Measurements from ENCODE around the gene AFMID.
"Not testable (repeated sequence)": the region's sequence is repeated elsewhere in the genome, so short reads cannot be mapped to it uniquely, and the experiment has no call there.

The AFMID gene

DNA sequence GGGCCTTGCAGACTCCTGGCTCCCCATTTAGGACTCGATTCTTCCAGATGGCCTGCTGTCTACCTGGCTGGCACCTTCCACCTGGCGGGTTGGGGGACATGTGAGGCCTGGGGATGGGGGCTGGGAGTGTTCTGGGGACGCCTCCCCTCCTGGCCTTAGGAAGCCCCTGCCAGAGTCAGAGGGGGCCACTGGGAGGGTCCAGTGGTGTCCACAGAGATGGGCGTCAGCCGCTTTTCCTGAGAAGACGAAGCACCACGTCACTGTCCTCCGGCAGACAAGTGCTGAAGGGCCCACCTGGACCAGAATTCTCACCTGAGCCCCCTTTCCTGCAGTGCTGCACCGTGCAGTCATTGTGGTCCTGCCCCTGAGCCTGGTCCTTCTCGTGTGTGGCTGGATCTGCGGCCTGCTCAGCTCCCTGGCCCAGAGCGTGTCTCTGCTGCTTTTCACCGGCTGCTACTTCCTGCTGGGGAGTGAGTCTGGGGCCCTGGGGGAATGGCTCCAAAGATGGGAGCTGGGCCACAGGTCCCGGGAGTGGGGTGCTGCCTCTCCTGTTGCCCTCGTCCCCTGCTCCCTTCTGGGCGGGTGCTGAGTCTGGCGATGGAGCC is 47.2 kb downstream of the AFMID start:
- DNase-seq, result peak in 2 of 10 donors; percentile 59 to 80
- intact Hi-C loops (cut with DNase I), result no loop called here

DNA sequence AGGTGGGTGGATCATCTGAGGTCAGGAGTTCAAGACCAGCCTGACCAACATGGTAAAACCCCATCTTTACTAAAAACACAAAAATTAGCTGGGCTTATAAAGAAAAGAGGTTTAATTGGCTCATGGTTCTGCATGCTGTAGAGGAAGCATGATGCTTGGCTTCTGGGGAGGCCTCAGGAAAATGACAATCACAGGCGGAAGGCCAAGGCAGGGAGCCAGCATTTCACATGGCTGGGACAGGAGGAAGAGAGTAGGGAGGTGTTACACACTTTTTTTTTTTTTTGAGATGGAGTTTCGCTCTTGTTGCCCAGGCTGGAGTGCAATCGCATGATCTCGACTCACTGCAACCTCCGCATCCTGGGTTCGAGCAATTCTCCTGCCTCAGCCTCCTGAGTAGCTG is 47.9 kb downstream of the AFMID start:
- intact Hi-C loops (cut with DNase I), result not testable (repeated sequence)
- peak in 8 of 10 donors; percentile 61 to 97 (median 76) for DNase-seq

DNA sequence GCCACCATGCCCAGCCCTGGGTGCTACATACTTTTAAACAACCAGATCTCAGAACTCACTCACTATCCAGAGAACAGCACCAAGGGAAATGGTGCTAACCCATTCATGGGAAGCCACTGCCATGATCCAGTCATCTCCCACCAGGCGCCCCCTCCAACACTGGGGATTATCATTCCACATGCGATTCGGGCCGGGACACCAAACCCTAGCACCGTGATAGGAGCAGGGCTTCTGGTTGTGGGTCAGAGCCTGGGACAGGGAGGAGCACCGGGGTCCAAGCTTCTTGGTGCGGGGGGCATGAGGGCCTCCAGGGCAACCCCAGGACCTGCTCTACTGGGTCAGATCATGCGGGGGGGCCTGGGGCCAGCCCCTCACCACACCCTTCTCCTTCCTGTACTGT is 48.7 kb downstream of the AFMID start:
- intact Hi-C loops (cut with DNase I), result no loop called here
- DNase-seq, result peak in 2 of 10 donors; percentile 37 to 69

DNA sequence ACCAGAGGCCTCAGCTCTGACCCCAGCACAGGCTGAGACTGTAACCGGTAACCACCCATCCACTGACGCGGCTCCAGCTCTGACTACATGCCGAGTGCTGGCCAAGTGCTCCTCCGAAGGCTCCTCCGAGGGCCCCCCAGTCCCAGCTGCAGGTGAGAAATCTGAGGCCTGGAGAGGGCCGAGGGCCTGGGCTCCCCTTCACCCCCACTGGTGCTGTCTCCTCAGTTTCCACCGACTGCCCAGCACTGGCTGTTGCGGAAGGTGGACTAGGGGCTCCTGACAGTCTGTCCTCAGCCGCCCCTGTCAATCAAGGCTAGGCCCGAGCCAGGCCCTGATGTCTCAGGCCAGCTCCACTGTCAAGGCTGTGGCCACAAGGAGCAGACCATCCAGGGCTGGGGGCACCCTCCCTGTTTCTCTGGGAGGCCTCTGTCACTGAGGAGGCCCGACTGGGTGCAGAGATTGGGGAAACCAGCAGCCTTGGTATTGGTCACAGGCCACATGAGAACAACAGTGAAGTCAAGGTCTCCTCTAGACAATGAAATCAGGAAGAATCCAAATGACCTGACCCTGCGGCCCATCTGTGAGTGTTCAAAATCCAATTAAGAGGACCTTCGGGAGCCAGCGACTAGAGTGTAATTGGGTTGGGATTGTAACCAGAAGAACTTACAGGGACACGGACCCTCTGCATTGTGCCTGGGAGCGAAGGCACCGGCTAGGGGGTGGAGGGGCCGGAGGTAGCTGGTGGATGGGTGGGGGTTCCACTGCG is 49.4 kb downstream of the AFMID start:
- peak in 2 of 10 donors; percentile 69 to 80 for DNase-seq
- intact Hi-C loops (cut with DNase I), result no loop called here

DNA sequence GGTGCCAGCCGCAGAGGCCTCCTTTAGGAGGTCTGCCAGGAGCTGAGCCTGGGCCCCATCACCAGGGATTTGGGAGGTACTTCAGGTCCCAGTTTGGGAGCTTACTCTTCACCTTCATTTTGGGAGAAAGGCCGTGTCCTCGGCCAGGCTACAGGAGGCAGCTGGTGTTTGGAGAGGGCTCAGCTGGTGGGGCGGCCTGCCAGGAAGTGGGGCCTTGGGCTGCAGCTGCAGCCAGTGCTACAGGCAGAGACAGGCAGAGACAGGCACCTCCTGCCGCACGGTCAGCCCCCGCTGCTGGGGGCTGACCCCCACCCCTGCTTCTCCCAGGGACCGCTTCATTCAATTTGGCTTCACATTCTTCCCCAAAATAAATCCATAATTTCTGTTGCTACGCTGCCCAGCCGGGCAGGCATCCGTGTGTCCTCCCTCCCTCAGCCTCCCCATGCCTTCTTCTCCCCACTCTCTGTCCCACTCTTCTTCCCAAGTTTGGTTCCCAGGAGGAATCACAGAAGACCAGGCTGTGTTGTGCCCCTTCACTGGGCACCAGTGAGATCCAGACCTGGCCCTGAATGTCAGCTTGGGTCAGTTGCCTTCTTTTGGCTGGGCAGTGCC is 50.3 kb downstream of the AFMID start:
- peak; percentile 85 to 99 (median 91) for DNase-seq
- intact Hi-C loops (cut with DNase I), result no loop called here

DNA sequence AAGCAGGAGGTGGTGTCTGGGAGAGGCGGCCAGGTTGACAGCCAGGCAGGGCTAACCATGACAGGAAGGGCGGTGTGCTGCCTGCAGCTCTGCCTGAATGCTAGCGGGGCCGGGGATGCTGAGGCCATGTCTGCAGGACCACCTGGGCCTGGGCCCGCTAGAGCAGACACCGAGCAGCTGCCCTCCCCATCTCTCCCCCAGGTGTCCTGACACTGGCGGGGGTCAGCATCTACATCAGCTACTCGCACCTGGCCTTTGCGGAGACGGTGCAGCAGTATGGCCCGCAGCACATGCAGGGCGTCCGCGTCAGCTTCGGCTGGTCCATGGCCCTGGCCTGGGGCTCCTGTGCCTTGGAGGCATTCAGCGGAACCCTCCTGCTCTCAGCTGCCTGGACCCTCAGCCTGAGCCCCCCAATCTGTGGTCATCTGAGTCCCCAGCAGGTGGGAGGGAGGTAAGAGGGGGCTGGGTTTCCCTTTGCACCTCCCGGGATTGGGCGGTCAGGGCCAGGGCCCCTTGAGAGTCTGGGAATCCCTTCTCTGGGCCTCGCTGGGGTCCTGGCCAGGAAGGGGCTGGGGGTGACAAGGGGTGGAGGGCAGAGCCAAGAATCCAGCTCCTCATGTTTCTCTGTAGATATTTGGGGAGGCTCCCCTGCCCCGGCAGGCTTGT is 51.8 kb downstream of the AFMID start:
- intact Hi-C loops (cut with DNase I), result no loop called here
- DNase-seq, result peak in 3 of 10 donors; percentile 62 to 82 (median 80)

DNA sequence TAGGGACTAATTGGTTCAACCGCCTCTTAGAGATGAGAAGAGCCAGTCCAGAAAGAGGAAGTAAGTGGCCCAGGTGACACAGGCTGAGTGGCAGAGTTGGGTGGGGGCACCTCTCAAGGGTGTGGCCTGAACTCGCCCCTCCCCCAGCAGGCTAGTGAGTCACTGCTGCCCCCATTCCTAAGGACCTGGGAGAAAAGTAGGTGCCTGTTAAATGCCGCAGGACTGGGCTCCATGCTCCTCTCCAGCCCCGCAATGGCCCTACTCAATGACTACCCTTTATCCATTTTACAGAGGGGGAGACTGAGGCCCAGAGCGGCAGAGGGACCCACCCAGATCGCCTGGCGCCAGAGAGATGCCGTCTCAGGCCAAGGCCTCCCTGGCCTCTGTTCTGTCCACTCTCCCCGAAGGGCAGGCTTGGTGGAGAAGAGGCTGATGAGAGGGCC is 52.3 kb downstream of the AFMID start:
- intact Hi-C loops (cut with DNase I), result no loop called here

DNA sequence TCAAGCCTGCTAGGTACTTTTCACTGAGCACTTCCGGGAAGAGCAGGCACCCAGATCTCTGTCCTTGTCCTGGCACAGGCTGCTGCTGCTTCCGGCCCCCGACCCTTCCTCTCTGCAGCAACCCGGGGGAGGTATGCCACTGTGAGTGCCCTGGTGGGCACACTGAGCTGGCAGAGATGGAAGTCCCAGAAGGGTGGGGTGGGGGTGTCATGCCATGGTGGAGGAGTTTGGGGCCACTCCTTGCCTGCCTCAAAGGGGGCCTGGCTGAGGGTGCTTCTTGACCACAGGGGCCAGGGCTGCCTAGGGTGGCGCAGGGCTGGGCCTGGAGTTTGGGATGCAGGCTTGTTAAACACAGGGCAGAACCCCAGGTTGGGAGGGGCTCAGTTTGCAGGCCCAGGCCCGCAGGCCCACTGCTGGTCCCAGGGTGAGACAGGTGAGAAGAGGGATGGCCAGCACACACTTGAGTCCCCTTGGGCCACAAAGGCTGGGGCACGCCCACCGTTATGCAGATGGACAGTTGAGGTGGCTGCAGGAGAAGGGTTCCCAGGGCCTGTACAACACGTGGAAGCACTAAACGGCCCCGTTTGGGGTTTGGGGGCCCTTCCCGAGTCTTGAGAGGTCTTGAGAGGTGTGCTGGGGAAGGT is 53.0 kb downstream of the AFMID start:
- DNase-seq, result peak in 4 of 10 donors; percentile 18 to 84 (median 66)
- intact Hi-C loops (cut with DNase I), result no loop called here

More for the DNA sequence above, 52.3 kb downstream of the AFMID start:
- DNase-seq, result peak in 3 of 10 donors; percentile 7 to 77 (median 59)

DNA sequence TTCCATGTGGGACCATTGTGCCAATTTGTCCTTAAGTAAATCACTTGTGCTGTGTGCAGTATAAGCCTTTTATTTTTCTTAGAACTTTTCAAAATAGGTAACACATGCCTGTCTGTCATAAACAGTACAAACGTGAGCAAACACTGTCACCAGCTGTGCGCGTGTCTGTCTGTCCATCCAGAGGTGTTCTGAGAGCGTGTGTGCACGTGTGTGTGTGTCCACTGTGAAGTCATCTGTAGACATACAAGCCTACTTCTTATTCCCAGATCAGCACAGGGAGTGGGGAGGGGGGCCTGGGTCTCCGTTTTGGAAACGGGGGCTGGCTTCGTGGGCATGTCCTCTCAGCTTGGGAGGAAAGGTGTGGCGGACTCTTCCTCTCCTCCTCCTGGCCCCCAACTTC is 53.7 kb downstream of the AFMID start:
- DNase-seq, result peak in 3 of 10 donors; percentile 4 to 82 (median 54)
- intact Hi-C loops (cut with DNase I), result no loop called here

DNA sequence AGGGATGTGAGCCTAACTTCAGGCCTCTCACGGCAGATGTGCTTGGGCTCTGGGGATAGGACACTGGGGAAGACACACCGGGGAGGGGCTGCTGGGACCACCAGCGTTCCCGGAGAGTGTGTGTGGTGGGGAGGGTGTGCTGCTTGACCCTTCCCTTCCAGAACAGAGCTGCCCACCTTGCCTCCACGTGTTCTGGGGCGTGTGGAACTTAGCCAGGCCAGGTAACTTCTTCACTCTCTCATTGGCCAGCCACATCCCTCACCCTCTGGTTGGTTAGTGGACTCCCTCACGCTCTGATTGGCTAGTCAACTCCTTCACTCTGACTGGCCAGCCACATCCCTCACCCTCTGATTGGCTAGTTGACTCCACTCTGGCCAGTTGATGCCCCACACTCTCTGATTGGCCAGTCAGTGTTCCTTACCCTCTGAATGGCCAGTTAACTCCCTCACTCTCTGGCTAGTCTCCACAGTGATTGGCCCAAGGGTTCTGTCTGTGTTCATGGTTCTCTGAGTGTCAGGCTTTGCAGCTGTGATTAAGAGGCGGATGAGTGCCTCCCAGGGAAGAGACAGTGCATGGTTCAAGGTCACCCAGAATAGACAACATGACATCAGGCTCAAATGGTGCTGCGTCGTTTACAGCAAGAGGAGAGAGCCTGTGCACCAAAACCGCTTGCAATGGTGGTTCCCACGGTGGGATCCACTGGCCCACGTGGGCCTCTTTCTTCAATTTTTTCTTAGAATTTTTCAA is 54.3 kb downstream of the AFMID start:
- DNase-seq, result peak in 8 of 10 donors; percentile 69 to 97 (median 79)
- intact Hi-C loops (cut with DNase I), result no loop called here

DNA sequence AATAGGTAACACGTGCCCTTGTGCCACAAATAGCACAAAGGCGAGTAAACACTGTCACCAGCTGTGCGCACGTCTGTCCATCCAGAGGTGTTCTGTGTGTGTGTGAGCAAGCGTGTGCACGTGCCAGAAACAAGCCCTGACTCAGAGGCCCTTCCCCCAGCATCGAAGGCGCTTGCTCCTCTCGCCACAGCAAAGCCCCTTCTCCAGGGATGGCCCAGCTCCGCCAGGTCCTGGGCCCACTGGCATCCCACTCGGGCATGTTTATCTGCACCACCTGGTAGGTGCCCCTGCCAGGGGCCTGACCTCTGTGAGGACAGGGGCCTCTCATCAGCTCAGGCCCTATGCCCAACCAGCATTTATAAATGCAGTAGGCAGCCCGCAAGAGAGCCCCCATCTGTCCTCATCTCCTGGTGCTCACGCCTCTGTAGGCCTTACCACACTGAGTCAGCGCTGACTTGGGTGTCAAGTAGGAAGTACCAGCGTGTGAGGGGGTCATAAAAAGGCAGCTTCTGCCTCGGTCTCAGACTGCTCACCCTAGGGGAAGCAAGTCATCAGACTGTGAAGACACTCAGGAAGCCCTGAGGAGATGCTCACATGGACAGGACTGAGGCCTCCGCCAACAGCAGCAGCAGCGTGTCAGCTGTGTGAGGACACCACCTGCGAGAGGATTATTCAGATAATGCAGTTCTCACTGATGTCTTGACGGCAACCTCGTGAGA is 55.0 kb downstream of the AFMID start:
- peak in 2 of 10 donors; percentile 6 to 84 for DNase-seq
- intact Hi-C loops (cut with DNase I), result no loop called here

DNA sequence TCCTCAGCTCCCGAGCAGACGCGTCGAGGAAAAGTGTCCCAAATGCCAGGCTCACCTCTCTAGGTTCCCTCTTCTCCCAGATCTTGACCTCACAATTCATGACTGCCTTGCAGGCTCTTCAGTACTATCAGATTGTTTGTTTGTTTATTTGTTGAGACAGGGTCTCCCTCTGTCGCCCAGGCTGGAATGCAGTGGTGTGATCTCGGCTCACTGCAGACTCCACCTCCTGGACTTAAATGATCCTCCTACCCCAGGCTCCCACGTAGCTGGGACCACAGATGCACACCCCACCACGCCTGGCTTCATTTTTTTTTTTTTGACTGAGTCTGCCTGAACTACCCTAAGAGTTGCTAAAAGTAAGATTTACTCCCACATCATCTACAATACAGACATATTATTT is 60.1 kb downstream of the AFMID start:
- intact Hi-C loops (cut with DNase I), result no loop called here
- no peak for DNase-seq

DNA sequence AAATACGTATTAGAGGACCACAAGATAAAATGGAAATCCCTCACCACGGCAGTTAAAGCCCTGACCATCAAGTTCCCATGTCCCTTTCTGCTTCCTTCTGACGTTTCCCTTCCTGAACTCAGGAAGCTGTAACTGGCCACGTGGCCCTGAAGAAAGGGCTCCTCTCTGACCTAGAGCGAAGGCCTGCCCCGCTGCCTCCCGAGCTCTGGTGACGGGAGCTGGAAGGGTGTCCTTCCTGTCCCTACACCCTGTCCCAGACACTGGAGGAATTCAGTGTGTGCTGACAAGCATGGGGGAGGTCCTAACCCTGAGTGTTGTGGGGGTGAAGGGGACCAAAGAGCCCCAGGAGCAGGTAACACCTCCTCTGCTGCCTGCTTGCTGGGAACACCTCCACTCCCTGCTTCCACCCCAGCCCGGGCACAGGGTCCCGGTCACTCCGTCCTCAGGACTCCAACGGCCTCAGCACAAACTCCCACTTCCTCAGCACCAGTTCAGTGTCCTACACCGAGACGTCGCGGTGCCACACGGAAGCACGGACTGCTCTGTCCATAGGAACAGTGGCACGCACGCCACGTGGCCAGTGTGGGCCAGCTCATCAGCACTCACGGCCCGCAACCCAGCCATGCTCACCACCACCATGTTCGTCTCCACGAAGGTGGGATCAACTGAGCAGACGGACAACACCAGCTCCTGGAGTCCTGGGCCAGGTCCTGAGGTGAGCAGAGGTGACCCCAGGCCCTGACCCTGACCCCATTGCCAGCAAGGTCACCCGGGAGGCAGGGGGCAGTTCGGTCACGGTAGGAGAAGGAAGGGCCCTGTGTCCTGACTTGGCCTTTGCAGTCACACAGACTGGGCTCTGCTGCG is 61.1 kb downstream of the AFMID start:
- DNase-seq, result peak in 1 of 10 donors; percentile 77
- intact Hi-C loops (cut with DNase I), result no loop called here

DNA sequence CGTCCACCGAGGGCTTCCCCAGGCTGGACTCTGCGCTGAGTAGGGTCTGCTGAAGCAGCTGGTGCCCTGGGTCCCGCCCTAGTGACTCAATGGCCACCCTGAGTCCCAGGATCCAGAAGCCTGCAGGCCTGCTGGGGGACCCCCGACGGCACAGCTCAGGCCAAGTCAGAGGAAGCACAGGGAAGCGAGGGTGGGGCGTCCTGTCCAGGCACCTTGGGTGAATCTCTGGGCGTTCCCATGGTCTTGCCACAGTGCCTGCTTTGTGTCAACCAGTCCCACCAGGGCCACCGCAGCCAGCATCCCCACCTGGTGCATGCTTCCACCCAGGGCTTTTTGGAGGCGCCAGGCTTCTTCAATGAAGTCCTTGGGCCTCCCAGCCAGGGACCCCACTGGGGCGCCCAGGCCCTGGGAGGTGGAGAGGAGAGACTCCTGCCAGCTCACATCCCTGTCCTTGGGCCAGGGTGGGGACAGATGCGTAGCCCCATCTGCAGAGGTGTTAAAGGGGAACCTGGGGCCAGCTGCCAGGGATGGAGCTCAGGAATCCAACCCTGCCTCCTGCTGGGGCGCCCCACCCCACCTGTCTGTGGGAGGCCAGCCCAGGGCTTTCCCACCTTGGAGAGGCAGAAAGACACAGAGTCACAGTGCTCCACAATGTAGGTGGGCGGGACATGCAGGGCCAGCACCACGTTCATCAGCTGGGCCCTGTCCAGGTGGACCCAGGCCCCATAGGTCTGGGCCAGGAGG is 62.1 kb downstream of the AFMID start:
- intact Hi-C loops (cut with DNase I), result no loop called here
- peak in 1 of 10 donors; percentile 75 for DNase-seq

DNA sequence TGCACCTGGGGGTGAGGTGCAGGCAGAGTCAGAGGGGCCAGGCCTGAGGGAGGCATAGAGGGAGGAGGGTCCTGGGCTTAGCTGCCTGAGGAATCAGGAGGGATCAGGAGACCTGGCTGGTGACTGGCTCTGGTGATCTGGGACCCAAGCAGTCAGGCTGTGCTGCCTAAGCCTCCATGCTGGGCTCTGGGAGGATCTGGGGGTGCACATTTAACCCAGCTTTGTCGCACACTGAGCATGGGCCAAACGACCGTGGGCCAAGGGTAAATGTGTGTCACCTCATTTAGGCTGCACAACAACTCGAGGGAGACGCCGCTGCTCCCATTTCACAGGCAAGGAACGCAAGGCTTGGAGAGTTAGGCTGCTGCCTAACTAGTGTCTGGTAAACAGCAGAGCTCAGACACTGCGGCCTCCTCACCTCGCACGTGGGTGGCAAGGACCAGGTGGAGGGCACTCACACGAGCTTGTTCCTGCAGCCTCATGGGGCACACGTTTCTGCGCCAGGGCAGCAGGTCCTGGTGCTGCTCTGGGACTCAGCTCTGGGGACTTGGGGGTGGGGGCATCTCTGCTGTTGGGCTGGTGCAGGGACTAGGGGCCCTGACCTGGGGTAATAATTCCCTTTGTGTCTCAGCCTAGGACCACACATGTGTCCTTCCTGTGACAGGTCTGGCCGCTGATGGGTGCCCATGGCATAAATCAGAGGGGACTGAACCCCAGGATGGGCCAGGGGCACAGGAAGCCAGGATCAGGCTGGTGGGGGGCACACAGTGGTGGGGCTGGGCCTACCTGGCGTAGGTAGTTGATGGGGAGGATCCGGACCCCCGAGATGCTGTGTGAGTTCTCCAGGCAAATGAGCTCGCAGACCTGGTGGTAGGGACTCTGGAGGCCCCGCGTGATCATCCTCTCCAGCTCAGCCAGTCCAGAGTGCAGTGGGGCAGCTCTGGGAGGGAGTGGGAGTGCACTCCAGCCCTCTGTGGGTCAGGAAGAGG is 63.0 kb downstream of the AFMID start:
- intact Hi-C loops (cut with DNase I), result loop anchor here (2.0 to 10.0 kb wide), 4 partner anchors 38 to 172 kb away; partner anchors contain the start of gene BIRC5
- DNase-seq, result no peak

Data from posterior cingulate gyrus (tissue), 11 donors.